GM23248 (cell line): ENCODE data around the gene HMGCL.

Source experiments
- EZH2 ChIP-seq: fragments of 200-600 bp; sonication (generic); IDR thresholded peaks from 2 replicates; pipeline ENCODE4 v1.6.1; 2018; ENCODE audit warnings: antibody characterized with exemption, mild to moderate bottlenecking; ENCODE audit not compliant: insufficient read depth, poor library complexity, severe bottlenecking
- EZH2phosphoT487 ChIP-seq: fragments of 200-600 bp; sonication (generic); IDR thresholded peaks from 2 replicates; pipeline ENCODE4 v1.6.1; 2018; ENCODE audit warnings: antibody characterized with exemption, moderate library complexity, mild to moderate bottlenecking, low read depth; ENCODE audit not compliant: insufficient read depth

DNA sequence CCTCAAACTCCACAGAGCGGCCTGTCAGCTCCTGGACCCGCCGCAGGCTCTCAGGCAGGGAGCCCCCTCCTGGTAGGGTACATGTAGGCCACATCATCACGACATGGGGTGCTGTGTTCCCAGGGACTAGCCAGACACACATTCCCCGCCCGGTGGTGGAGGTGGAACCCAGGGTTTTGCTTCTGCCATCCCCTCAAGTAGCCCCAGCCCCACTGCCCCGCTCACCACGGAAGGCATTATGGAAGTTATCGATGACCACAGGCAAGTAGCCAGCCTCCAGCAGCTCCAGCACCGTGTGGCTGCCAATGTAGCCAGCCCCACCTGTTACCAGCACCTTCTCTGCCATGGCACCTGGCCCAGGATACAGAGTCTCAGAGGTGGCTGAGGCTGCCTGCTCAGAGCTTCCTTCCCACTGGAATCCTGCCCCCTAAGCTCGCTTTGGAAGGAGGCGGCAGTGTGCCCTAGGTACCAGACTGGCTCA, 26.5 kb downstream of the HMGCL start:
- TF ChIP-seq EZH2 (no peak), EZH2phosphoT487 (no peak)
